CD4-positive, alpha-beta memory T cell (primary cell): Measurements from ENCODE around the gene CHMP4B. TPM values are rescaled to one million over a fixed set of nuclear protein-coding genes. Genes with fewer than 3 reads are reported as not detected.
A peak's percentile ranks its signal among the peaks of the same experiment; 100 is the strongest.

Source experiments
- CTCF ChIA-PET: fragments of 350-600 bp; sonication (Branson Sonifier 250); formaldehyde crosslinking; loops from one replicate; lab custom pipeline; 2021; ENCODE audit warnings: inconsistent platforms; ENCODE audit not compliant: partially characterized antibody; lab: Charles Lee
- POLR2A ChIA-PET: fragments of 350-600 bp; sonication (Branson Sonifier 250); formaldehyde crosslinking; loops from one replicate; lab custom pipeline; 2021; ENCODE audit not compliant: partially characterized antibody; lab: Charles Lee
- DNase-seq, 5 donors: peaks; one replicate each; pipeline versions ENCODE4 v3.0.0 to v3.0.0-alpha.2; 2020 to 2022; ENCODE audit warnings: mixed read lengths in 1 of 5
- H3K27ac ChIP-seq: one replicate; pipeline ENCODE4 v1.7.0; 2013; ENCODE audit warnings: low read depth, low read length
- H3K27me3 ChIP-seq: 2 replicates; pipeline ENCODE4 v1.7.0; 2013; ENCODE audit warnings: mild to moderate bottlenecking, low read length, moderate library complexity; ENCODE audit not compliant: insufficient read depth
- H3K36me3 ChIP-seq: 2 replicates; pipeline ENCODE4 v1.7.0; 2013; ENCODE audit warnings: mild to moderate bottlenecking, low read length, moderate library complexity; ENCODE audit not compliant: insufficient read depth
- H3K4me1 ChIP-seq: 2 replicates; pipeline ENCODE4 v1.7.0; 2013; ENCODE audit warnings: mild to moderate bottlenecking, low read length, moderate library complexity; ENCODE audit not compliant: insufficient read depth
- H3K4me3 ChIP-seq, 2 donors: one replicate each; pipeline ENCODE4 v1.7.0; 2013; ENCODE audit warnings: low read length in 2 of 2, mild to moderate bottlenecking in 1 of 2
- H3K9me3 ChIP-seq, 2 donors: one replicate each; pipeline ENCODE4 v1.7.0; 2013; ENCODE audit warnings: low read length in 2 of 2, control low read depth in 1 of 2; ENCODE audit not compliant: control insufficient read depth in 1 of 2
- H3K27ac Mint-ChIP-seq, 7 donors: one replicate each; pipeline ENCODE4 v1.8.0; 2020 to 2021; ENCODE audit warnings: mixed read lengths in 7 of 7, mild to moderate bottlenecking in 6 of 7, inconsistent platforms in 3 of 7, moderate library complexity in 3 of 7
- H3K27me3 Mint-ChIP-seq, 2 donors: one replicate each; pipeline ENCODE4 v1.8.0; 2020 to 2021; ENCODE audit warnings: mixed read lengths in 2 of 2
- H3K36me3 Mint-ChIP-seq, 2 donors: one replicate each; pipeline ENCODE4 v1.8.0; 2020 to 2021; ENCODE audit warnings: mixed read lengths in 2 of 2, inconsistent platforms in 1 of 2, mild to moderate bottlenecking in 1 of 2
- H3K4me1 Mint-ChIP-seq, 4 donors: one replicate each; pipeline ENCODE4 v1.8.0; 2020 to 2021; ENCODE audit warnings: mixed read lengths in 4 of 4, mild to moderate bottlenecking in 1 of 4
- H3K4me3 Mint-ChIP-seq, 8 donors: one replicate each; pipeline ENCODE4 v1.8.0; 2020 to 2021; ENCODE audit warnings: mixed read lengths in 8 of 8, mild to moderate bottlenecking in 7 of 8, moderate library complexity in 6 of 8, inconsistent platforms in 3 of 8
- H3K9me3 Mint-ChIP-seq, 8 donors: one replicate each; pipeline ENCODE4 v1.8.0; 2020 to 2021; ENCODE audit warnings: mixed read lengths in 8 of 8, mild to moderate bottlenecking in 5 of 8, inconsistent platforms in 3 of 8, moderate library complexity in 1 of 8
- intact Hi-C: fragments of 100-400 bp; cut with micrococcal nuclease; formaldehyde crosslinking; loops from one replicate; pipeline ENCODE4 v1.15.1; 2023
- polyA plus RNA-seq, 2 donors: library from polyadenylated mRNA; unstranded; fragments of 300-500 nt; fragmentation: Illumina TruSeq; gene quantifications; one replicate each; pipeline ENCODE4 v1.2.3, GENCODE V29; 2021
- total RNA-seq, 2 experiments: library from RNA; stranded (reverse); gene quantifications; one replicate each; pipeline ENCODE4 v1.2.3, GENCODE V29; 2021

CHMP4B gene
- total and polyA plus RNA-seq, 4 experiments from 2014 or later = 1.2 to 54.0 (median 29.1) TPM

GRCh38 chr20:33859157-33859695 lies 48.1 kb downstream of the CHMP4B start:
- intact Hi-C loops = loop anchor here (1.0 to 2.0 kb wide), 2 partner anchors 48 to 210 kb away; partner anchors contain the start of gene CHMP4B
- H3K9me3 ChIP-seq = no peaks in the 10 kb centered on the region
- H3K27ac Mint-ChIP-seq = peak overlapping the region; percentile 80 to 95 (median 92)
- no peaks in the 10 kb centered on the region for H3K9me3 Mint-ChIP-seq
- DNase-seq = peak; percentile 32 to 53 (median 35)
- peaks cover 12 to 25% of the 10 kb centered on the region in 2 donors for H3K36me3 Mint-ChIP-seq
- H3K36me3 ChIP-seq = peaks cover 14% of the 10 kb centered on the region
- ChIA-PET CTCF (interaction anchor here (0.7 to 4.0 kb wide), 7 partner anchors 13 to 402 kb away, joined by 3 to 21 read pairs (median 4); no protein-coding TSS in a partner anchor), POLR2A (interaction anchor here (0.9 to 2.4 kb wide), 11 partner anchors 9 to 191 kb away, joined by 3 to 30 read pairs (median 4); partner anchors contain the start of genes CHMP4B, RALY and ZNF341)
- H3K27ac ChIP-seq = peak overlapping the region; percentile 29
- H3K4me1 ChIP-seq = peaks cover 36% of the 10 kb centered on the region
- peaks cover 17 to 37% (median 28%) of the 10 kb centered on the region in 4 donors for H3K4me1 Mint-ChIP-seq
- peak overlapping the region in 7 of 8 donors; percentile 56 to 83 (median 78) for H3K4me3 Mint-ChIP-seq
- no peaks in the 10 kb centered on the region for H3K27me3 Mint-ChIP-seq
- H3K27me3 ChIP-seq = no peaks in the 10 kb centered on the region
- peak overlapping the region in 1 of 2 donors; percentile 5 for H3K4me3 ChIP-seq

GRCh38 chr20:33859751-33860150 lies 48.6 kb downstream of the CHMP4B start:
- Histone ChIP-seq H3K4me3 (no peak overlapping the region), H3K27ac (peak overlapping the region; percentile 29), H3K27me3 (no peaks in the 10 kb centered on the region), H3K36me3 (peaks cover 9% of the 10 kb centered on the region), H3K4me1 (peaks cover 36% of the 10 kb centered on the region), H3K9me3 (no peaks in the 10 kb centered on the region)
- intact Hi-C loops = loop anchor here (1.0 to 2.0 kb wide), 2 partner anchors 48 to 209 kb away; partner anchors contain the start of gene CHMP4B
- Mint-ChIP-seq H3K4me3 (peak overlapping the region in 7 of 8 donors; percentile 56 to 83 (median 78)), H3K36me3 (peaks cover 9 to 20% of the 10 kb centered on the region in 2 donors), H3K9me3 (no peaks in the 10 kb centered on the region), H3K4me1 (peaks cover 17 to 34% (median 27%) of the 10 kb centered on the region in 4 donors), H3K27me3 (no peaks in the 10 kb centered on the region), H3K27ac (peak overlapping the region; percentile 80 to 95 (median 92))
- POLR2A ChIA-PET = interaction anchor here (0.9 to 2.4 kb wide), 9 partner anchors 9 to 192 kb away, joined by 3 to 30 read pairs (median 6); partner anchors contain the start of genes CHMP4B, RALY and ZNF341
- CTCF ChIA-PET = interaction anchor here (1.0 to 4.0 kb wide), 4 partner anchors 56 to 402 kb away, joined by 4 to 21 read pairs (median 14); no protein-coding TSS in a partner anchor
- no peak for DNase-seq

- no peak overlapping the region for H3K4me3 ChIP-seq
- Mint-ChIP-seq H3K9me3 (no peaks in the 10 kb centered on the region), H3K4me3 (no peak overlapping the region), H3K27ac (no peak overlapping the region), H3K4me1 (peaks cover 17 to 34% (median 27%) of the 10 kb centered on the region in 4 donors), H3K36me3 (peaks cover 8 to 9% of the 10 kb centered on the region in 2 donors), H3K27me3 (no peaks in the 10 kb centered on the region)
- intact Hi-C loops = no loop called here
- ChIA-PET POLR2A (interaction anchor here (1.4 kb wide), 1 partner anchor 53 kb away, joined by 4 read pairs; no protein-coding TSS in a partner anchor), CTCF (interaction anchor here (1.0 to 4.0 kb wide), 8 partner anchors 10 to 268 kb away, joined by 3 to 21 read pairs (median 5); partner anchors contain the start of genes CHMP4B and EIF2S2)
- H3K27me3 ChIP-seq = no peaks in the 10 kb centered on the region
- H3K36me3 ChIP-seq = no peaks in the 10 kb centered on the region
- H3K9me3 ChIP-seq = no peaks in the 10 kb centered on the region
- DNase-seq = no peak
- H3K4me1 ChIP-seq = peaks cover 36% of the 10 kb centered on the region
- no peak overlapping the region for H3K27ac ChIP-seq
Observed at GRCh38 chr20:33861458-33861857, 50.3 kb downstream of the CHMP4B start.

DNA sequence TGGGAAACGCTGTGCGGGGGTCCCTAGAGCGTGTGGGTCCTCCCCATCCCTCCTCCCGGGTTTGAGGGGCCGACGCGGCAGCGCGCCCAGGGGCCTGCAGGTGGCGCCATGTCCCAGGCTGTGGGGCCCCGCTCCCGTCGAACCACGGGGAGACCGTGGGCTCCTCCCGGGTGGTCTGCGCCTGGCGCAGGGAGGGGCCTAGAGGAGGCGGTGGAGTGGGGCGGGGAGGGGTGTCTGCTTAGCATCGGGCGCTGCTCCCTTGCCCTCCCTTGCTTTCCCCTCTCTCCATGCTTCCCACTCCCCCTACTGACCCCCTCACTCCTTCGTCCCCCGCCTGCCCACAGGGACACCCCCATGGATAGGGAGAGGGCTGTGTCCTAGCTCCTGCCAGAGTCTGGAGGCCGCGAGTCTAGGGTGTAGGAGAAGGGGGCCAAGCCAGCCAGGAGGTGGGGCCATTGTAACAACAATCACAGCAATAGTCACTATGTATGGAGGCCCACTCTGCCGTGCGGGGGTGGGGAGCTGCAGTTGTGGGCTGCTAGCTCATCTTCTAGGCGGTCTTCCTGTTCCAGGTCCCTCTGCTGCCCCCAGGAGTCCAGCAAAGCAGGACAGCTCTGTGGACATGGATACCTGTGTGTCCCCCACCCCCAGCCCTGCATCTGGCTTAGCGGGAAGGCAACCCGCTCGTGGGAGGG lies 51.7 kb downstream of the CHMP4B start:
- no peaks in the 10 kb centered on the region for H3K9me3 Mint-ChIP-seq
- no peaks in the 10 kb centered on the region for H3K27me3 Mint-ChIP-seq
- peaks cover 30% of the 10 kb centered on the region for H3K4me1 ChIP-seq
- H3K27ac Mint-ChIP-seq = no peak overlapping the region
- no peaks in the 10 kb centered on the region for H3K9me3 ChIP-seq
- no peak overlapping the region for H3K4me3 ChIP-seq
- ChIA-PET POLR2A (no interaction called here), CTCF (interaction anchor here (0.7 to 2.3 kb wide), 12 partner anchors 9 to 265 kb away, joined by 3 to 10 read pairs (median 4); partner anchors contain the start of gene CHMP4B)
- peaks cover 2 to 3% of the 10 kb centered on the region in 2 donors for H3K36me3 Mint-ChIP-seq
- no peaks in the 10 kb centered on the region for H3K36me3 ChIP-seq
- no peaks in the 10 kb centered on the region for H3K27me3 ChIP-seq
- peaks cover 15 to 26% (median 21%) of the 10 kb centered on the region in 4 donors for H3K4me1 Mint-ChIP-seq
- H3K4me3 Mint-ChIP-seq = peak overlapping the region in 1 of 8 donors; percentile 27
- intact Hi-C loops = loop anchor here (1.0 kb wide), 1 partner anchor 266 kb away; no protein-coding TSS in a partner anchor
- peak in 3 of 5 donors; percentile 24 to 39 (median 28) for DNase-seq
- H3K27ac ChIP-seq = no peak overlapping the region

GRCh38 chr20:33863440-33864323 lies 52.5 kb downstream of the CHMP4B start:
- H3K9me3 ChIP-seq = no peaks in the 10 kb centered on the region
- H3K27me3 ChIP-seq = no peaks in the 10 kb centered on the region
- Mint-ChIP-seq H3K27me3 (no peaks in the 10 kb centered on the region), H3K9me3 (no peaks in the 10 kb centered on the region), H3K36me3 (no peaks in the 10 kb centered on the region), H3K27ac (peak overlapping the region in 1 of 7 donors; percentile 74), H3K4me3 (no peak overlapping the region), H3K4me1 (peaks cover 9 to 18% (median 13%) of the 10 kb centered on the region in 4 donors)
- H3K4me3 ChIP-seq = no peak overlapping the region
- no peaks in the 10 kb centered on the region for H3K36me3 ChIP-seq
- ChIA-PET POLR2A (interaction anchor here (0.7 kb wide), 1 partner anchor 104 kb away, joined by 3 read pairs; no protein-coding TSS in a partner anchor), CTCF (interaction anchor here (0.7 to 2.3 kb wide), 11 partner anchors 9 to 264 kb away, joined by 3 to 10 read pairs (median 4); partner anchors contain the start of gene CHMP4B)
- DNase-seq = no peak
- H3K27ac ChIP-seq = no peak overlapping the region
- intact Hi-C loops = loop anchor here (1.0 kb wide), 1 partner anchor 266 kb away; no protein-coding TSS in a partner anchor
- peaks cover 22% of the 10 kb centered on the region for H3K4me1 ChIP-seq

DNA sequence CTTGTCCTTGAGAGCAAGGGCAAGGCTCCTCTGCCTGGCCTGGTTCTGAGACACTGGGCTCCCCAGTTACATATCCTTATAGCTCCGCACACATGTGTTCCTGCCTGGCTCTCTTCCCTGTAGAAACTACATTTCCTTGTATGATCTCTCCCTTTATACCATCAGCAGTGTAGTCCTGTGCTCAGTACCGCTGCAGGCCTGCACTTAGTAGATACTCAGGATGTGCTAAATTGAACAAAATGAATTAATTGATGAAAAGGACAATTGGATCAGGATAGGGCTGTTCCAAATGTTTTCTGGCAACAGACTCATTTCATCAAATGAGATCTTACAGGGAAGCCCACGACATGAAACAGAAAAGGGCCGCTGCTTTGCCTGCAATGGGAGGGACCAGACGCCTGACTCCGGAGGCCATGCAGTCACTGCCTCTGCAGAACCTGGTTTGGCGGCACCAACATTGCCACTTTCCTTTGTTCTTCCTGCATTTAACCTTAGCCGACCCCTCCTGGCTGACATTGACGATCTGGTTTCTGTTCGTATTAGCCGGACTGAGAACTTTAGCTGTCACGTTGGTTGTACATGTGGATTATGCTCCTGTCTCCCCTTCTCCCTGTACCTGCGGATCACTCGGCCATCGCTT lies 53.3 kb downstream of the CHMP4B start:
- Histone ChIP-seq H3K27me3 (no peaks in the 10 kb centered on the region), H3K36me3 (no peaks in the 10 kb centered on the region), H3K27ac (no peak overlapping the region), H3K4me1 (peaks cover 15% of the 10 kb centered on the region), H3K4me3 (no peak overlapping the region), H3K9me3 (no peaks in the 10 kb centered on the region)
- peaks cover 0 to 2% of the 10 kb centered on the region in 2 donors for H3K27me3 Mint-ChIP-seq
- no peak for DNase-seq
- no peaks in the 10 kb centered on the region for H3K36me3 Mint-ChIP-seq
- ChIA-PET POLR2A (no interaction called here), CTCF (interaction anchor here (1.9 kb wide), 1 partner anchor 50 kb away, joined by 10 read pairs; no protein-coding TSS in a partner anchor)
- peak overlapping the region in 1 of 7 donors; percentile 74 for H3K27ac Mint-ChIP-seq
- no peaks in the 10 kb centered on the region for H3K9me3 Mint-ChIP-seq
- intact Hi-C loops = no loop called here
- no peak overlapping the region for H3K4me3 Mint-ChIP-seq
- peaks cover 2 to 11% (median 6%) of the 10 kb centered on the region in 4 donors for H3K4me1 Mint-ChIP-seq
